Measurements from ENCODE around the gene TTK. TPM values are rescaled to one million over a fixed set of nuclear protein-coding genes. Genes with fewer than 3 reads are reported as not detected.

The TTK gene
- total RNA-seq, 2 experiments from 2014 or later, result 31.6 to 36.8 TPM

DNA sequence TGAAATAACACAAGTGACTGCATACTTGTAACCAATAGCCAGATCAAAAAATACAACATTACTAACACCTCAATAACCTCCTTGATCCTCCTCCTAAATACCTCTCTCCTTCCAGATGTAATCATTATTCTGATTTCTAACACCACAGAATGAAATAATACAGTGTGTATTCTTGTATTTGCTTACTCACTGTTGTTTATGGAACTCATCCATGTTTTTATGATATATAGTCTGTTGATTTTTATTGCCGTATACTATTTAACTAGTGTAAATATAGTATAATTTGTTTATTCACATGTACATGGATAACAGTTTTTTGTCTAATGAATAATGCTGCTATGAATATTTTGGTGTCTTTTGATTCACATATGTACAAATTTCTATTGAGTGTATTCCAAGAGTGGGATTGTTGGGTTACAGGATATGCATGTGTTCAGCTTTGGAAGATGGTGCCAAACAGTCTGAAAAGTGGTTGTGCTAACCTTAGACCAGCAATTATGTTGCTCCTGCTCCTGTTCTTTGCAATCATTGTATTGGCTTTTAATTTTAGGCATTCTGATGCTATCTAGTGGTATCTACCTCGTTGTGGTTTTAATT is 11.5 kb downstream of the TTK start:
- no peaks in the 10 kb centered on the region for H3K27me3 Mint-ChIP-seq
- ChIA-PET CTCF (no interaction called here), POLR2A (no interaction called here)
- H3K36me3 Mint-ChIP-seq (ENCODE audit: low read depth), result peaks cover 46% of the 10 kb centered on the region
- TF ChIP-seq CTCF (IDR thresholded peaks at IDR 0.05), result no peak
- H3K27ac Mint-ChIP-seq, result no peak overlapping the region
- no peaks in the 10 kb centered on the region for H3K9me3 Mint-ChIP-seq
- H3K4me3 Mint-ChIP-seq, result no peak overlapping the region
- no peaks in the 10 kb centered on the region for H3K4me1 Mint-ChIP-seq (ENCODE audit: low read depth)
- ATAC-seq (no peak), DNase-seq (no peak)
- intact Hi-C loops (cut with micrococcal nuclease), result no loop called here

GRCh38 chr6:80020381-80021120 is 16.1 kb downstream of the TTK start:
- Mint-ChIP-seq H3K27ac (no peak overlapping the region), H3K27me3 (no peaks in the 10 kb centered on the region), H3K36me3 (ENCODE audit: low read depth) (peaks cover 36% of the 10 kb centered on the region), H3K9me3 (no peaks in the 10 kb centered on the region), H3K4me1 (ENCODE audit: low read depth) (no peaks in the 10 kb centered on the region), H3K4me3 (no peak overlapping the region)
- intact Hi-C loops (cut with micrococcal nuclease), result no loop called here
- DNase-seq (no peak), ATAC-seq (no peak)
- CTCF ChIA-PET, result interaction anchor here (1.2 to 1.9 kb wide), 3 partner anchors 14 to 72 kb away, joined by 3 to 6 read pairs (median 5); partner anchors contain the start of gene TTK
- no peak for TF ChIP-seq CTCF (IDR thresholded peaks at IDR 0.05)
- POLR2A ChIA-PET, result no interaction called here

DNA sequence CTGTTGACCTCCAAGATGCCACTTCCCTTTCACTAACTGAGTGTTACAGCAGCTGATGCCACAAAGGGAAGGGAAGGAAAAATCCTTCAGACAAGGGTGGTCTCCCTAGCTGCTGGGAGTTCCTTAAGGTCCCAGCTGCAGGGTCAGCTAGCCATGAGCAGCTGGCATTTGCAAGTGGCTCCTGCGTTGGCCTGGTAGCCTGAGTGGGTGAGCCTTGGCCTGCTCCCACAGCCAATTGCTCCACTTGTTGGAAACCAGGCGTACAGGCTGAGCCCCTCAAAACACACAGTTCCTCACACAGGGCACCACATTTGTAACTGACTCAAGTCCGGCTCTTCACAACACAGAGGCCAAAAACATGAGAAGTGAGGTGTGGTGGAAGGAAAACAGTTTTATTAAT is 16.7 kb downstream of the TTK start:
- Mint-ChIP-seq H3K4me3 (no peak overlapping the region), H3K36me3 (ENCODE audit: low read depth) (peaks cover 33% of the 10 kb centered on the region), H3K4me1 (ENCODE audit: low read depth) (no peaks in the 10 kb centered on the region), H3K9me3 (no peaks in the 10 kb centered on the region), H3K27ac (no peak overlapping the region), H3K27me3 (no peaks in the 10 kb centered on the region)
- DNase-seq (no peak), ATAC-seq (no peak)
- no peak for TF ChIP-seq CTCF (IDR thresholded peaks at IDR 0.05)
- intact Hi-C loops (cut with micrococcal nuclease), result no loop called here
- CTCF ChIA-PET, result interaction anchor here (1.6 to 1.9 kb wide), 2 partner anchors 17 to 72 kb away, joined by 5 to 6 read pairs; partner anchors contain the start of gene TTK
- POLR2A ChIA-PET, result no interaction called here

GRCh38 chr6:80021591-80021990 is 17.1 kb downstream of the TTK start:
- intact Hi-C loops (cut with micrococcal nuclease), result no loop called here
- Mint-ChIP-seq H3K4me3 (no peak overlapping the region), H3K4me1 (ENCODE audit: low read depth) (no peaks in the 10 kb centered on the region), H3K27ac (no peak overlapping the region), H3K27me3 (no peaks in the 10 kb centered on the region), H3K36me3 (ENCODE audit: low read depth) (peaks cover 32% of the 10 kb centered on the region), H3K9me3 (no peaks in the 10 kb centered on the region)
- POLR2A ChIA-PET, result interaction anchor here (0.6 to 0.7 kb wide), 2 partner anchors 12 to 1487 kb away, joined by 3 read pairs; no protein-coding TSS in a partner anchor
- ATAC-seq (no peak), DNase-seq (no peak)
- CTCF ChIA-PET, result no interaction called here
- TF ChIP-seq CTCF (IDR thresholded peaks at IDR 0.05), result no peak

GRCh38 chr6:80022803-80023202 is 18.4 kb downstream of the TTK start:
- DNase-seq (no peak), ATAC-seq (no peak)
- Mint-ChIP-seq H3K9me3 (no peaks in the 10 kb centered on the region), H3K27me3 (no peaks in the 10 kb centered on the region), H3K4me1 (ENCODE audit: low read depth) (no peaks in the 10 kb centered on the region), H3K27ac (no peak overlapping the region), H3K36me3 (ENCODE audit: low read depth) (peaks cover 28% of the 10 kb centered on the region), H3K4me3 (no peak overlapping the region)
- ChIA-PET CTCF (no interaction called here), POLR2A (interaction anchor here (0.6 kb wide), 1 partner anchor 18 kb away, joined by 3 read pairs; the partner anchor contains the start of gene TTK)
- intact Hi-C loops (cut with micrococcal nuclease), result no loop called here
- TF ChIP-seq CTCF (IDR thresholded peaks at IDR 0.05), result no peak
